Glutamatergic neuron (in vitro differentiated cells): ENCODE data around the gene CYP2E1. TPM values are rescaled to one million over a fixed set of nuclear protein-coding genes. Genes with fewer than 3 reads are reported as not detected.
"Not testable (repeated sequence)": the region's sequence is repeated elsewhere in the genome, so short reads cannot be mapped to it uniquely, and the experiment has no call there.

Experiments
- DNase-seq: peaks from one replicate; pipeline ENCODE4 v3.0.0; 2022
- H3K27ac Mint-ChIP-seq: one replicate; pipeline ENCODE4 v1.8.0; 2020; ENCODE audit warnings: mild to moderate bottlenecking, mixed read lengths, inconsistent platforms; ENCODE audit not compliant: unreplicated experiment
- H3K27me3 Mint-ChIP-seq: one replicate; pipeline ENCODE4 v1.8.0; 2020; ENCODE audit warnings: mild to moderate bottlenecking, moderate library complexity, mixed read lengths, inconsistent platforms; ENCODE audit not compliant: unreplicated experiment
- H3K36me3 Mint-ChIP-seq: one replicate; pipeline ENCODE4 v1.8.0; 2020; ENCODE audit warnings: mild to moderate bottlenecking, mixed read lengths, inconsistent platforms; ENCODE audit not compliant: unreplicated experiment
- H3K4me1 Mint-ChIP-seq: one replicate; pipeline ENCODE4 v1.8.0; 2020; ENCODE audit warnings: mild to moderate bottlenecking, low read depth, mixed read lengths, inconsistent platforms; ENCODE audit not compliant: unreplicated experiment
- H3K4me3 Mint-ChIP-seq: one replicate; pipeline ENCODE4 v1.8.0; 2020; ENCODE audit warnings: mild to moderate bottlenecking, mixed read lengths, inconsistent platforms; ENCODE audit not compliant: unreplicated experiment
- H3K9me3 Mint-ChIP-seq: one replicate; pipeline ENCODE4 v1.8.0; 2020; ENCODE audit warnings: mild to moderate bottlenecking, moderate library complexity, mixed read lengths, inconsistent platforms; ENCODE audit not compliant: unreplicated experiment
- CTCF ChIP-seq: fragments of 200-600 bp; sonication (generic); IDR thresholded peaks from one replicate; pipeline ENCODE4 v1.5.0; 2021; ENCODE audit not compliant: partially characterized antibody, unreplicated experiment
- total RNA-seq: library from RNA; stranded (reverse); fragmentation: NEBNext Ultra II Directional; extraction: Animal tissue kit (Norgen Biotek cat#: 25700); gene quantifications from one replicate; pipeline ENCODE4 v1.2.1, GENCODE V29; 2021; ENCODE audit not compliant: unreplicated experiment

The CYP2E1 gene
- total RNA-seq, 1 donor from 2014 or later = 7.1 TPM

- DNase-seq = no peak
- H3K36me3 Mint-ChIP-seq = peaks cover 3% of the 10 kb centered on the region
- H3K27ac Mint-ChIP-seq = no peak overlapping the region
- no peaks in the 10 kb centered on the region for H3K4me1 Mint-ChIP-seq
- peaks cover 5% of the 10 kb centered on the region for H3K27me3 Mint-ChIP-seq
- H3K4me3 Mint-ChIP-seq = no peak overlapping the region
- TF ChIP-seq CTCF = no peak
- peaks cover 3% of the 10 kb centered on the region for H3K9me3 Mint-ChIP-seq
Observed at GRCh38 chr10:133511408-133511807, 15.8 kb upstream of the CYP2E1 start.

- Mint-ChIP-seq H3K27ac (no peak overlapping the region), H3K36me3 (peaks cover 3% of the 10 kb centered on the region), H3K27me3 (peaks cover 5% of the 10 kb centered on the region), H3K9me3 (peaks cover 3% of the 10 kb centered on the region), H3K4me1 (no peaks in the 10 kb centered on the region), H3K4me3 (no peak overlapping the region)
- no peak for DNase-seq
- no peak for TF ChIP-seq CTCF
Observed at GRCh38 chr10:133511907-133512528, 15.1 kb upstream of the CYP2E1 start.

GRCh38 chr10:133515471-133515870 is 11.7 kb upstream of the CYP2E1 start:
- TF ChIP-seq CTCF = no peak
- no peak overlapping the region for H3K27ac Mint-ChIP-seq

DNA sequence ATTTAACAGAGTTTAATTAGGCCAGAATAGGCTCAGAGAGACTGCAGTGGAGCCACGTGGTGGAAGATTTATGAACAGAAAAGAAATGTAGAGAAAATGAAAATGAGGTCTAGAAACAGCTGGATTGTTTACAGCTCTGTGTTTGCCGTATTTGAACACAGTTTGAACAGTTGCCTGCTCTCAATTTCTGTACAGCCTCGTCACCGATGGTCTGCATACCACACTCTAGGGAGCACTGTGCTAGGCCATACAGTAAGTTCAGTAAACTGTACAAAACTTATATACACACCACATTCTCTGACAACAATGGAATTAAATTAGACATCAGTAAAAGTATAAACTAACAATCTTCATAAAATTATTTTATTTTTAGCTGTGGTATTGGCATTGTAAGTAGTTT is 11.1 kb upstream of the CYP2E1 start:
- no peak for TF ChIP-seq CTCF
- H3K27ac Mint-ChIP-seq = no peak overlapping the region
- no peak overlapping the region for H3K4me3 Mint-ChIP-seq
- peaks cover 6% of the 10 kb centered on the region for H3K9me3 Mint-ChIP-seq
- peaks cover 6% of the 10 kb centered on the region for H3K36me3 Mint-ChIP-seq
- peaks cover 3% of the 10 kb centered on the region for H3K27me3 Mint-ChIP-seq
- no peak for DNase-seq
- H3K4me1 Mint-ChIP-seq = no peaks in the 10 kb centered on the region

More at GRCh38 chr10:133515471-133515870, 11.7 kb upstream of the CYP2E1 start:
- Mint-ChIP-seq H3K36me3 (peaks cover 6% of the 10 kb centered on the region), H3K4me1 (no peaks in the 10 kb centered on the region), H3K9me3 (peaks cover 6% of the 10 kb centered on the region), H3K4me3 (no peak overlapping the region), H3K27me3 (peaks cover 3% of the 10 kb centered on the region)
- DNase-seq = no peak

- not testable (repeated sequence) for DNase-seq, H3K27ac Mint-ChIP-seq, H3K4me1 Mint-ChIP-seq, H3K27me3 Mint-ChIP-seq, H3K4me3 Mint-ChIP-seq, H3K9me3 Mint-ChIP-seq
- H3K36me3 Mint-ChIP-seq = peaks cover 15% of the 10 kb centered on the region
Observed at GRCh38 chr10:133518517-133518916, 8.6 kb upstream of the CYP2E1 start.
